Transverse colon (tissue), 3 donors: ENCODE data around the gene PBX2.

Experiments
- CTCF ChIP-seq, 5 experiments: fragments of 200-600 bp in 3 of 5; fragments of 450-650 bp in 2 of 5; sonication (generic) in 3 of 5; IDR thresholded peaks; 1 replicate in 2 of 5; 2 replicates in 3 of 5; pipeline ENCODE4 v1.5.1; 2016 to 2017; ENCODE audit warnings: antibody characterized with exemption in 5 of 5, inconsistent platforms in 3 of 5, mild to moderate bottlenecking in 2 of 5, moderate library complexity in 1 of 5
- EP300 ChIP-seq: sonication (generic); formaldehyde crosslinking; IDR thresholded peaks from one replicate; pipeline ENCODE4 v1.6.1; 2017; ENCODE audit warnings: antibody characterized with exemption, low read depth
- POLR2A ChIP-seq: fragments of 450-650 bp; IDR thresholded peaks from one replicate; pipeline ENCODE4 v1.6.1; 2016; ENCODE audit warnings: antibody characterized with exemption, mild to moderate bottlenecking, moderate library complexity

- TF ChIP-seq CTCF (IDR thresholded peaks at IDR 0.05) (no peak), POLR2A (no peak), EP300 (no peak)
Observed at GRCh38 chr6:32220021-32220420, 30.0 kb upstream of the PBX2 start.
